HS-27A (cell line): Measurements from ENCODE around the gene NYAP1.
"Not testable (repeated sequence)": the region's sequence is repeated elsewhere in the genome, so short reads cannot be mapped to it uniquely, and the experiment has no call there.

Source experiments
- DNase-seq: peaks from one replicate; pipeline ENCODE4 v3.0.0-alpha.2; 2012; ENCODE audit warnings: low read depth, missing footprints

NYAP1 gene

DNA sequence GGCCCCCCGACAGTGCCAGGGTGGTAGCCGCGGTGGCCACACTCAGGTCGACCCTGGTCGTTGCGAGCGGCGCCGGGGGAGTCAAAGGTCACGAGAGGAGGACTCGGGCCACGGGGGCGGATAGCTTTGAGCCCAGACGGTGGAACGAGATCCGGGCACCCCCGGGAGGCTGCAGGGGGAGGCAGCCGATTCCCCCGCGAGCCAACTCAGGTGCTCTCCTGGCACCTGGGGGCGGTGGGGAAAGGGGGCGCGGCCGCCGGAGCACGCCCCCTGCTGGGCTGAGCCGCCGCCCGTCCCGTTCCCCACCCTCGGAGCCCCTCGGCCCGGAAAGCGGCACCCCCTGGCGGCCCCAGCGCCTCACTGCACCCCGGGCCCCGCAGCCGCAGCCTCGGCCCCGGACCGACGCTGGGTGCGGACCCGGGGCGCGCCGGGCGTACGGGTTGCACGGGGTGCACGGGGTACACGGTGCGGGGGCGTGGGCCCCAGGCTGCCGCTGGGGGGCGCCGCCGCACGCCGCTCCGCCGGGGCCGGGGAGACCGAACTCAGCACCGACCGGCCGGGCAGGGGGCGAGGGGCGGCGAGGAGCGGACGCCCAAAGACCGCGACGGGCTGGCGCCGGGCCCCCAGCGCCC lies 521 bp upstream of the NYAP1 start:
- DNase-seq, result no peak

DNA sequence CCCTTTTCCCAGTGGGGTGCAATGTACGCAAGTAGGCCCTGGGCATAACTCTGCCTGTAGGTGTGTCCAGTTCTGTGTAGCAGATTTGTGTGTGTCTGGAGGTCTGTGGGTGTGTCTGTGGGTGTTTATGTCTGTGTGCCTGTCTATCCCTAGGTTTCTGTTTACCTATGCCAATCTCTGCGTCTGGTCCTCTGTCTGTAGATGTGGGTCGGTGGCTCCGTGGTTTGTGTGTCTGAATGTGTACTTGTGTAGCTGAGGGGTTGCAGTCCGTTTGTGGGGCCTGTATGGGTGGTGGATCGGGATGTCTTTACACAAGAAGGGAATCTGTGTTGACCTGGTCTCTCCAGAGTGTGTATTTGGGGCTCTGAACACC lies 932 bp downstream of the NYAP1 start:
- DNase-seq, result no peak

DNA sequence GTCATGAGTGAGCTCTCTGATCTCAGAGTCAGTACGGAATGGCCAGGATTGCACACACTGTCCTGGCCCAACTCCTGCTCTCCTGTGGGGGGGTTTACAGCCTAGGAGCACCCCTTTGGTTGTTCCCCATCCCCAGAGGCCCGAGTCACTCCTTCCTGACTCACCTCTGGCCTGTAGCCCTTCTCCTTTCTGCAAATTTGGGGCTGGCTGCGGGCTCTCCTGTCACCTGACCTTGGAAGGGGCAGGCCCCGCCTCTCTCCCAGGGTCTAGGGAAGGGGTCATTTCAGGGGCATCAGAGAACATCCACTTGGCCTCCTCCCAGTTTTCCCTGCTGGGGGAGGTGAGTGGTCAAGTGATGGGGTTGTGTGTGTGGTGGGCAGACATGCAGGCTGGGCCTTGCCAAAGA lies 1.7 kb downstream of the NYAP1 start:
- no peak for DNase-seq

DNA sequence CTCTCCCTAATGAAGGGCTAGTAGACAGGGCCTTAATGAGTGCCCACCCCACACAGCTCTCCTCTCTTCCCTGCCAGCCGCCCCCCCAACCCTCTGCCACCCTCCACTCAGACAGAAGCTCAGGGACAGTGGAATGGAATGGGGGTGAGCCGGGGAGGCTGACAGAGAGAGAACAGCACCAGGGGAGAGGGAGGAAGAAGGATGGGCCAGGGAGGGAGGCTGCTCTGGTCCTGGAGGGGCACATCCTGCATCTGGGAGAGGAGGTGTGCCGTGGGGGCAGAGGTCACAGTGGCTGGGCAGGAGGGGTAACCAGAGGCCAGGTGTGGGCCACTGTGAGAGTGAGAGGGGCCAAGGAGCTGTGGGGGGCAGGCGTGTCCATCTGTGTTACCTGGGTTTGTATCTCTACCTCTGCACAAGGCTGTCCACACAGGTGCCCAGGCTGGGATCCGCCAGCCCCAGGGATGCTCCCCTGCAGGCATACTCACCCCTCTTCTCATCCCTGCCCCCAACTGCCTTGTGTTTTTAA lies 2.4 kb downstream of the NYAP1 start:
- DNase-seq, result no peak

DNA sequence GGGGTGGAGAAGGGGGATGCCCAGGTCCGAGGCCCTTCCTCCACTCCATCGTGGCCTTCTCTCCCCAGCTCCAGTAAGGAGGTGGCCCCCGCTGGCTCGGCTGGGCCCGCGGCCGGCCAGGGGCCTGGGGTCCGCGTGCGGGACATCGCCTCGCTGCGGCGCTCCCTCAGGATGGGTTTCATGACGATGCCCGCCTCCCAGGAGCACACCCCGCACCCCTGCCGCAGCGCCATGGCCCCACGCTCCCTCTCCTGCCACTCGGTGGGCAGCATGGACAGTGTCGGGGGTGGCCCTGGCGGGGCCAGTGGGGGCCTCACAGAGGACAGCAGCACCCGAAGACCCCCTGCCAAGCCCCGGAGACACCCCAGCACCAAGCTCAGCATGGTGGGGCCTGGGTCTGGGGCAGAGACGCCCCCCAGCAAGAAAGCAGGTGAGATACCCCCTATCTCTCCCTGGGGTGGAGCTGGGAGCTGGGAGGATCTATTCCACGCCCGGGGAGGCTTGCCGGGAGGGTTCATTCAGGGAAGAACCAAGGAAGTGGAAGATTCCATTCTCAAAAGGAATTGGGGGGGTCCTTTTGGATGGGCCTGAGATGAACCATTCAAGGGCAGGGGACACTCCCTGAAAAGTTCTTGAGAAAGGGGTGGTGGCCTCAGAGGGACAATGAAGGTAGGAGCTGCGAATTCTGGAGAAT lies 3.2 kb downstream of the NYAP1 start:
- no peak for DNase-seq

DNA sequence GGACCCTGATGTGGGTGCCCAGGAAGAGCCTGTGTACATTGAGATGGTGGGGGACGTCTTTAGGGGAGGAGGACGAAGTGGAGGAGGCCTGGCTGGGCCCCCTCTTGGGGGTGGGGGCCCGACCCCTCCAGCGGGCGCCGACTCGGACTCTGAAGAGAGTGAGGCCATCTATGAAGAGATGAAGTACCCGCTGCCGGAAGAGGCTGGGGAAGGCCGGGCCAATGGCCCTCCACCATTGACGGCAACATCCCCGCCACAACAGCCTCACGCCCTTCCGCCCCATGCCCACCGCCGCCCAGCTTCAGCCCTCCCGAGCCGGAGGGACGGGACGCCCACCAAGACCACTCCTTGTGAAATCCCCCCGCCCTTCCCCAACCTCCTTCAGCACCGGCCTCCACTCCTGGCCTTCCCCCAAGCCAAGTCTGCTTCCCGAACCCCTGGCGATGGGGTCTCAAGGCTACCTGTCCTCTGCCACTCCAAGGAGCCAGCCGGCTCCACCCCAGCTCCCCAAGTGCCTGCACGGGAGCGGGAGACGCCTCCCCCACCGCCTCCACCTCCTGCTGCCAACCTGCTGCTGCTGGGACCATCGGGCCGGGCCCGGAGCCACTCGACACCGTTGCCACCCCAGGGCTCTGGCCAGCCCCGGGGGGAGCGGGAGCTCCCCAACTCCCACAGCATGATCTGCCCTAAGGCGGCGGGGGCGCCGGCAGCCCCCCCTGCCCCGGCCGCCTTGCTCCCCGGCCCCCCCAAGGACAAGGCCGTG lies 4.8 kb downstream of the NYAP1 start:
- DNase-seq, result no peak

DNA sequence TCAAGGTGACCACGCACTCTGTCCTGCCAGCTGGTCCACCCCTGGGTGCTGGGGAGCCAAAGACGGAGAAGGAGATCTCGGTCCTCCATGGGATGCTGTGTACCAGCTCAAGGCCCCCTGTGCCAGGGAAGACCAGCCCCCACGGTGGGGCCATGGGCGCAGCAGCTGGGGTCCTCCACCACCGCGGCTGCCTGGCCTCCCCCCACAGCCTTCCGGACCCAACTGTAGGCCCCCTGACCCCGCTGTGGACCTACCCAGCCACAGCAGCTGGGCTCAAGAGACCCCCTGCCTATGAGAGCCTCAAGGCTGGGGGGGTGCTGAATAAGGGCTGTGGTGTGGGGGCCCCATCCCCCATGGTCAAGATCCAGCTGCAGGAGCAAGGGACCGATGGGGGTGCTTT lies 5.4 kb downstream of the NYAP1 start:
- DNase-seq, result no peak

DNA sequence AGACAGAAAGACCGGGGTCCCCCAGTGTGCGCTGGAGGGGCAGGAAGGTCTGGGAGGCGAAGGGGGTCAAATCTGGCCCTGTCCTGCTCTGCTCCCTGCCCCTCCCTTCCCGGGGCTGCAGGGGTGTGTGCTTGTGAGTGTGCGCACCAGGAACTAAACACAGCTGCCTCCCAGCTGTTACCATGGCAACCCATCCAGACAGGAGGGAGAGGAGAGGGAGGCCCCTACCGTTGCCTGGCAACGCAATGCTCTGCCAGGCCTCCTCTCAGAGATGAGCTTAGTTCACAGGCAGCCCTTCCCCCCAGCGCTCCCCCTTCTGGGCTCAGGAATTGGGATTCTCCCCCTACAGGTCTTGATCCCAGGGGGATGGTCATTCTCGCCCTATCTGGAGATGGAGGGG lies 6.1 kb downstream of the NYAP1 start:
- DNase-seq, result no peak

DNA sequence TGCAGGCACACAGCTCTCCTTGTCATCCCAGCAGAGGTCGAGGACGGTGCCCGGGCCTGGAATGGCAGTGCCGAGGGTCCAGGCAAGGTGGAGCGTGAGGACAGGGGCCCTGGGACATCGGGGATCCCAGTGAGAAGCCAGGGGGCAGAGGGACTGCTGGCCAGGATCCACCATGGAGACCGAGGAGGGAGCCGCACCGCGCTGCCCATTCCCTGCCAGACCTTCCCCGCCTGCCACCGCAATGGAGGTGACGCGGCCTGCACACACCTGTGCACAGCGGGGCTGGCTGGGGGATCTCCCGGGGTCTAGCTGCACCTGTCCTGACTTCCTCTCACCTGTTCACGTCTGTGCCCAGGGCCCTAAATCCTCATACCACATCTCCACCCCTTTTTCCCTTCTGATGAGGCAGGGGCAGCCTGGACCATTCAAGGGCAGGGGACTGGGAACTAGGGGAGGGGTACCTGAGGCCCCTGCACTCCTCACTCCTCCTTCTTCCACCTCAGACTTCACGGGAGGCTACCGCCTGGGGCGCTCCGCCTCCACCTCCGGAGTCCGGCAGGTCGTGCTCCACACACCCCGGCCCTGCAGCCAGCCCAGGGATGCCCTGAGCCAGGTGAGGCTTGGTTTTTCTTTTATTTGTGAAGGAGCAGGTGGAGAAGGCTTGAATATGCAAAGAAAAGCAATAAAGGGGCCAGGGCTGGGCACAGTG lies 6.9 kb downstream of the NYAP1 start:
- no peak for DNase-seq

DNA sequence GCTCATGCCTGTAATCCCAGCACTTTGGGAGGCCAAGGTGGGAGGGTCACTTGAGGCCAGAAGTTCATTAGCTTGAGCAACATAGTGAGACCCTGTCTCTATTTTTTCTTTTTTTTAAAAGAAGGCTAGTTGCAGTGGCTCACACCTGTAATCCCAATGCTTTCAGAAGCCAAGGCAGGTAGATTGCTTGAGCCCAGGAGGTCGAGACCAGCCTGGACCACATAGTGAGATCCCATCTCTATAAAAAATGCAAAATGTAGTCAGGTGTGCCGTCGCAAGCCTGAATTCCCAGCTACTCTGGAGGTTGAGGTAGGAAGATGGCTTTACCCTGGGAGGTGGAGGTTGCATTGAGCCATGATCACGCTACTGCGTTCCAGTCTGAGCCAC lies 7.5 kb downstream of the NYAP1 start:
- no peak for DNase-seq

DNA sequence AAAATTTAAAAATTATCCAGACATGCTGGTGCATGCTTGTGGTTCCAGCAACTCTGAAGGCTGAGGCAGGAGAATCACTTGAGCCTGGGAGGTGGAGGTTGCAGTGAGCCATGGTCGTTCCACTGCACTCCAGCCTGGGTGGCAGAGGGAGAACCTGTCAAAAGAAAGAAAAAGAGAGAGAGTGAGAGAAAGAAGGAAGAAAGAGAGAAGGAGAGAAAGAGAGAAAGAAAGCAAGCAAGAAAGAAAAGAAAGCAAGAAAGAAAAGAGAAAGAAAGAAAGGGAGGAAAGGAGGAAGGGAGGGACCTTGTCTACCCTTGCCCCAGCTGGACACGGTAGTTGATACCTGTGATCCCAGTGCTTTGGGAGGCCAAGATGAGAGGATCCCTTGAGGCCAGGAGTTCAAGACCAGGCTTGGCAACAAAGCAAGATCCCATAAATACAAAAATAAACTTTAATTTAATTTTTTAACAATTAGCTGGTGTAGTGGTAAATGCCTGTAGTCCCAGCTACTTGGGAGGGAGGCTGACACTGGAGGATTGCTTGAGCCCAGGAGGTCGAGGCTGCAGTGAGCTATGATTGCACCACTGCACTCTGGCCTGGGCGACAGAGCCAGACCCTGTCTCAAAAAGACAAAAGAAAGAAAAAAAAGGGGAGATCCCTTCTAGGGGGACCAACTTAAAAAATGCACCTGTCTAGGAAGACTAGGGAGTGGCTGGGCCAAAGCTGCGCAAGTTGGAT lies 9.2 kb downstream of the NYAP1 start:
- no peak for DNase-seq

DNA sequence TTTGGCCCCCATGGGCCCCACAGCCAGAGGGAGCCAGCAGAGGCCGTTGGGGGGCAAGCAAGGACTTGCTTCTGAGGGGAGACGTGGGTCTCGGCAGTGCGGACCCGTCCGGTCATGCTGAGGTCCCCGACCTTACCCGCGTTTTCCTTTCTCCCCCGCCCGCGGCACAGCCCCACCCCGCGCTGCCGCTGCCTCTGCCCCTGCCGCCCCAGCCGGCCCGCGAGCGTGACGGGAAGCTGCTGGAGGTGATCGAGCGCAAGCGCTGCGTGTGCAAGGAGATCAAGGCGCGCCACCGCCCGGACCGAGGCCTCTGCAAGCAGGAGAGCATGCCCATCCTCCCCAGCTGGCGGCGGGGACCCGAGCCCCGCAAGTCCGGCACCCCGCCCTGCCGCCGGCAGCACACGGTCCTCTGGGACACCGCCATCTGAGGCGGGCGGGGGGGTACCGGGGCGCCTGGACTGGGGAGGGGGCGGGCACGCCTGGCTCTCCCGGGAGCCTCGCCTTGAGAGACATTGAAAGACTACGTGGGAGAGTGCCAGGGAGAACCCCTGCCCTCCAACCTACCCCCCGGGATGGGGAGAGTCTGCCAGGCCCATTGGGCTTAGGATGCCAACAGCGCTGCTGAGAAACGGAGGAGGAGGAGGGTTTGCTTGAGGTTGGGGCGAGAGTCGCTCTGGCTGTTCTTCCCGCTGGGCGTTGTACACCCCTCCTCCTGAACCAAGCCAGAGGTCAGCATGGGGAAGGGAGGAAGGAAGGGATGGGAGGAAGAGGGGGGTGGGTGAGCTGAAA lies 9.9 kb downstream of the NYAP1 start:
- DNase-seq, result no peak

DNA sequence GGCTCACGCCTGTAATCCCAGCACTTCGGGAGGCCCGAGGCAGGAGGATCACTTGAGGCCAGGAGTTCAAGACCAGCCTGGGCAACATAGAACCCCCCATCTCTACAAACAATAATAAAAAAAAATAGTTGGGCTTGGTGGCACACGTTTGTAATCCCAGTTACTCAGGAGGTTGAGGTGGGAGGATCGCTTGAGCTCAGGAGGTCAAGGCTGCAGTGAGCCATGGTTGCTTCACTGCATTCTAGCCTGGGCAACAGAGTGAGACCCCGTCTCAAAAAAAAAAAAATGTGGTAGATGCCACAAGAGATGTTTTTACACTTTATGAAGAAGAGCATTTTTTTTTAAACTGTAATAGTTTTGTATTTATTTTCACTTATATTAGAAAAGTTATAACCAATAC lies 12.8 kb downstream of the NYAP1 start:
- DNase-seq, result no peak

DNA sequence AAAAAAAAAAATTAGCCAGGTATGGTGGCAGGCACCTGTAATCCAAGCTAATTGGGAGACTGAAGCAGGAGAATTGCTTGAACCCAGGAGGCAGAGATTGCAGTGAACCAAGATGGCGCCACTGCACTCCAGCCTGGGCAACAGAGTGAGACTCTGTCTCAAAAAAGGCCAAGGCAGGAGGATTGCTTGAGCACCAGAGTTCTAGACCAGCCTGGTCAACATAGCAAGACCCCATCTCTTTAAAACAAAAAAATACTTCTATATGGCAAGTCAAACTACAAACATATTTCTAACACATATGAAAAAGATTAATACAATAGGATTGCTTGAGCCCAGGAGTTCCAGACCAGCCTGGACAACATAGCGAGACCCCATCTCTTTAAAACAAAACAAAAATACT lies 17.0 kb downstream of the NYAP1 start:
- not testable (repeated sequence) for DNase-seq

DNA sequence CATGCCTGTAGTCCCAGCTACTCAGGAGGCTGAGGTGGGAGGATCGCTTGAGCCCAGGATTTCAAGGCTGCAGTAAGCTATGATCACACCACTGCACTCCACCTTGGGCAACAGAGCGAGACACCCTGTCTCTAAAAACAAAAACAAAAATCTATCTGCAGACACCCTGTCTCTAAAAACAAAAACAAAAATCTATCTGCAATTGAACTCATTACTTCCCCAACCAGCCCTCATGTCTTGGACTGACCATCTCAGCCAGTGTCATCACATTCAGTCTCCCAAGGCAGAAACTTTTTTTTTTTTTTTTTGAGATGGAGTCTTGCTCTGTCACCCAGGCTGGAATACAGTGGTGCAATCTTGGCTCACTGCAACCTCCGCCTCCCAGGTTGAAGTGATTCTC lies 20.3 kb downstream of the NYAP1 start:
- DNase-seq, result not testable (repeated sequence)

DNA sequence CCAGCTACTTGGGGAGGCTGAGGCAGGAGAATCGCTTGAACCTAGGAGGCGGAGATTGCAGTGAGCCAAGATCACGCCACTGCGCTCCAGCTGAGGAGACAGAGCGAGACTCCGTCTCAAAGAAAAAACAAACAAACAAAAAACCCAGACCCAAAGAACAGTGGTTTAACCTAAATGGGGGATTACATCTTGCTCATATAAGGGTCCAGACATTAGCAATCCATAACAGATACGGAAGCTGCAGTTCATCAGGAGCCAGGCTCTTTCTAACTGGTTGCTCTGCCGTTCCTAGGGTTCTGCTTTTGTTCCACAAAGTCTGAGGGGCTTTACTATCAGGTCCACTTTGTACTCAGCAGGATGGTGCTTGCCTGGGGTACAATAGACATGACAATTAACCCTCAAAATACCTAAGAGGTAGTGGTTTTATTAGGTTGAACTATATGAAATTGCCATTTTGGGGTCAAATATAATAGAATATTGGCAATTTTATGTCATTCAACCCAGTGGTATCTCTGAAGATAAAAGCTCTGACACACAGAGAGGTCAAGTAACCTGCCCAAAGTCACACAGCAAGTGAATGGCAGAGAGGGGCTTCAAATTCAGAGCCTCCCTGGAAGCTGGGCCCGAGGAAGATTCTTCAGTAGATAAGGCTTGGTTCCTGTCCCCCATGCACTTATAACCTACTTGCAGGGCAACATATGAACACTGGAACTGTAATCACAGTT lies 21.3 kb downstream of the NYAP1 start:
- DNase-seq, result no peak

DNA sequence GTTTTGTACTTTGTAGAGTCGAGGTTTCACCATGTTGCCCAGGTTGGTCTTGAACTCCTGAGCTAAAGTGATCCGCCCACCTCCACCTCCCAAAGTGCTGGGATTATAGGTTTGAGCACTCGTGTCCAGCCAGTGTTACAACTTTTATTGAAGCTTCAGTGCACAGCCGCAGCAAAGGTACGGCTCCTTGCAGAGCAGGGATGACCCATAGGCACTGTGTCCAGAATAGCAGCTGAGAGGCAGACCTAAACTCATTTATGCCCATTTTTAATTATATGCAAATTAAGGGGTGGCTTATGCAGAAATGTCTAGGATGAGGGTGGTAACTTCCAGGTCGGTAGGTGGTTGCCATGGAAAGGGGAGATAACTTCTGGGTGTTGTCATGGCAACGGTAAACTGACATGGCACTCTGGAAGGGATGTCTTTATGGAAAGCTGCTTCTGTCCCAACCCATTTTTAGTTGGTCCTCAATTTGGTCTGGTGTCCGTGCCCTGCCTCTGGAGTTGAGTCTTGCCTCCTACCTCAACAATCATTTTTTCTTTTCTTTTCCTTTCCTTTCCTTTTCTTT lies 22.7 kb downstream of the NYAP1 start:
- DNase-seq, result no peak

DNA sequence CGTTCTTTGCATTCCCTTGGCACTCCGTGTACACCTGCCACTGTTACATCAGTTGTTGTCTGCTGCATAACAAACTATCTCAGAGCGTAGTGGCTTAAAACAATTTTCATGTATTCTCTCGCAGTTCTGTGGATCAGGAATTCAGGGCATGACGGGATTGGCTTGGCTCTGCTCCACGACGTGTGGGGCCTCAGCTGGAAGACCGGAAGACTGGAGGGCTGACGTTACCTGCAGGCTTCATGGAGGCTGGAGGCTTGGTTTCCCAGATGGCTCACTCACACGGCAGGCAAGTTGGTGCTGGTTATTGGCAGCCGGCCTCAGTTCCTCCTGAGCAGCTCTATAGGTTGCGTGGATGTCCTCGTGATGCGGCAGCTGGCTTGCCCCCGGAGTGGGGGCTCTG lies 25.5 kb downstream of the NYAP1 start:
- no peak for DNase-seq

DNA sequence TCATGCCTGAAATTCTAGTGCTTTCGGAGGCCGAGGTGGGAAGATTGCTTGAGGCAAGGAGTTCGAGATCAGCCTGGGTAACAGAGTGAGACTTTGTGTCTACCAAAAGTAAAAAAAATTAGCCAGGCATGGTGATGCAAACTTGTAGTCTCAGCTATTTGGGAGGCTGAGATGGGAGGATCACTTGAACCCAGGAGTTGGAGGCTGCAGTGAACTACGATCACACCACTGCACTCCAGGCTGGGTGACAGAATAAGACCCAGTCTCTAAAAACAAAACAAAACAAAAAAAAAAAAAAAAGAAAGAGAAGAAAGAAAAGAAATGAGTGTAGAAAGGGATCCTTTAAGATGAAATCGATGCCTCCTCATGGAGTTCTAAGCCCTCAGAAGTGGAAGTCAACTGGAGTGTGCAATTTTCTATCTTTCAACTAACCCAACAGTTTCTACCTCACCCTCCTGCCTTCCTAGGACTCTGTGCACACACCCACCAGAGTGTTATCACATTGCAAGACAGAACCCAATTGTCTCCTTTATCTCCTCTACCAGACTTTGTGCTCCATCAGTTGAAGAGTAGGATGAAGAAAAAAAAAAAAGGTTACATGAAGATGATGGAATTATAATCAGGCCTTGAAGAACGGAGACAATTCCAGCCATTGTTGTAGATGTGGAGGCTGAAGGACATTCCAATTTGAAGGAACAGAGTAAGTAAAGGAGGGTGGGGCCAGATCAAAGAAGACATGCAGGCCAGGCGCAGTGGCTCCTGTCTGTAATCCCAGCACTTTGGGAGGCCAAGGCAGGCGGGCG lies 26.9 kb downstream of the NYAP1 start:
- DNase-seq, result no peak
